Osteocyte (in vitro differentiated cells): ENCODE results near the gene ITCH. TPM values are rescaled to one million over a fixed set of nuclear protein-coding genes. Genes with fewer than 3 reads are reported as not detected.
"Not testable (repeated sequence)": the region's sequence is repeated elsewhere in the genome, so short reads cannot be mapped to it uniquely, and the experiment has no call there.

Experiments
- DNase-seq: peaks from one replicate; pipeline ENCODE4 v3.0.0; 2021; ENCODE audit warnings: mixed read lengths; ENCODE audit not compliant: unreplicated experiment; ENCODE audit errors: extremely low spot score
- H3K27ac Mint-ChIP-seq: one replicate; pipeline ENCODE4 v1.8.0; 2021; ENCODE audit warnings: mild to moderate bottlenecking, mixed read lengths; ENCODE audit not compliant: unreplicated experiment
- H3K27me3 Mint-ChIP-seq: one replicate; pipeline ENCODE4 v1.8.0; 2021; ENCODE audit warnings: mixed read lengths; ENCODE audit not compliant: unreplicated experiment
- H3K36me3 Mint-ChIP-seq: one replicate; pipeline ENCODE4 v1.8.0; 2021; ENCODE audit warnings: mixed read lengths; ENCODE audit not compliant: unreplicated experiment
- H3K4me1 Mint-ChIP-seq: one replicate; pipeline ENCODE4 v1.8.0; 2021; ENCODE audit warnings: mixed read lengths; ENCODE audit not compliant: unreplicated experiment
- H3K4me3 Mint-ChIP-seq: one replicate; pipeline ENCODE4 v1.8.0; 2021; ENCODE audit warnings: mild to moderate bottlenecking, moderate library complexity, mixed read lengths; ENCODE audit not compliant: unreplicated experiment
- H3K9me3 Mint-ChIP-seq: one replicate; pipeline ENCODE4 v1.8.0; 2021; ENCODE audit warnings: mixed read lengths; ENCODE audit not compliant: unreplicated experiment
- CTCF ChIP-seq: fragments of 200-600 bp; sonication (generic); IDR thresholded peaks from 2 replicates; pipeline ENCODE4 v1.5.0; 2021; ENCODE audit warnings: antibody characterized with exemption, mild to moderate bottlenecking, moderate library complexity
- total RNA-seq: library from RNA; stranded (reverse); gene quantifications from 2 replicates; pipeline ENCODE4 v1.2.1, GENCODE V29; 2021

ITCH gene
- total RNA-seq, 1 donor from 2014 or later = 55.4 TPM

- H3K4me3 Mint-ChIP-seq = no peak overlapping the region
- no peak overlapping the region for H3K27ac Mint-ChIP-seq
- H3K4me1 Mint-ChIP-seq = no peaks in the 10 kb centered on the region
- no peak for TF ChIP-seq CTCF
- H3K27me3 Mint-ChIP-seq = no peaks in the 10 kb centered on the region
- H3K9me3 Mint-ChIP-seq = no peaks in the 10 kb centered on the region
- no peak for DNase-seq
- H3K36me3 Mint-ChIP-seq = peaks cover 36% of the 10 kb centered on the region
Observed at GRCh38 chr20:34439168-34439567, 76.1 kb downstream of the ITCH start.

- not testable (repeated sequence) for H3K4me1 Mint-ChIP-seq, H3K9me3 Mint-ChIP-seq, H3K27ac Mint-ChIP-seq, H3K4me3 Mint-ChIP-seq, DNase-seq, H3K27me3 Mint-ChIP-seq
- H3K36me3 Mint-ChIP-seq = peaks cover 53% of the 10 kb centered on the region
Observed at GRCh38 chr20:34441423-34441822, 78.3 kb downstream of the ITCH start.

GRCh38 chr20:34443546-34443945 lies 80.5 kb downstream of the ITCH start:
- Mint-ChIP-seq H3K9me3 (no peaks in the 10 kb centered on the region), H3K4me1 (no peaks in the 10 kb centered on the region), H3K36me3 (peaks cover 63% of the 10 kb centered on the region), H3K27ac (no peak overlapping the region), H3K27me3 (no peaks in the 10 kb centered on the region), H3K4me3 (no peak overlapping the region)
- DNase-seq = no peak
- TF ChIP-seq CTCF = no peak

- H3K36me3 Mint-ChIP-seq = peaks cover 63% of the 10 kb centered on the region
- H3K27ac Mint-ChIP-seq = peak overlapping the region; percentile 4
- no peak for DNase-seq
- TF ChIP-seq CTCF = no peak
- H3K4me1 Mint-ChIP-seq = no peaks in the 10 kb centered on the region
- H3K27me3 Mint-ChIP-seq = no peaks in the 10 kb centered on the region
- no peak overlapping the region for H3K4me3 Mint-ChIP-seq
- H3K9me3 Mint-ChIP-seq = no peaks in the 10 kb centered on the region
Observed at GRCh38 chr20:34445177-34446065, 82.3 kb downstream of the ITCH start.

- H3K36me3 Mint-ChIP-seq = peaks cover 64% of the 10 kb centered on the region
- no peak overlapping the region for H3K4me3 Mint-ChIP-seq
- no peaks in the 10 kb centered on the region for H3K27me3 Mint-ChIP-seq
- peaks cover 12% of the 10 kb centered on the region for H3K4me1 Mint-ChIP-seq
- no peak for DNase-seq
- no peak overlapping the region for H3K27ac Mint-ChIP-seq
- no peaks in the 10 kb centered on the region for H3K9me3 Mint-ChIP-seq
- TF ChIP-seq CTCF = no peak
Observed at GRCh38 chr20:34448517-34448916, 85.4 kb downstream of the ITCH start.
